ENCODE data around the gene ALPL.

The ALPL gene

DNA sequence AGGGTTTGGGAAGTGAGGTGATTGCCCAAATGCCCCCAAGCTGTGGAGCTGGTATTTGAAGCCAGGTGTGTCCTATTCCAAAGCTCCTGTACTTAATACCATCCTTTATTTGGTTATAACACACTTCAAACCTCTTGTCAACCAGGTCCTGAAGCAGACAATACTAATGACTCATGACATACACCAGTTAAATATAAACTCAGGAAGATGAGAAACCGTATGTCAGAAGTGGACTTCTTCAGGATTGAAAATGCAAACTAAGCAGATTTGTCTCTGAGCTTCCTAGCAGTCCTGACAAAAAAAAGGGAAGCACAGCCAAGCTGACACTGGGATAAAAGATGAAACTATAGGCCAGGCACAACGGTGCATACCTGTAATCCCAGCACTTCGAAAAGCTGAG lies 70.6 kb downstream of the ALPL start:
- TF ChIP-seq EZH2 (IDR thresholded peaks at IDR 0.05; ENCODE audit: borderline replicate concordance, low read length) (no peak), CTCF (IDR thresholded peaks at IDR 0.05; ENCODE audit: low read length) (no peak)
- Histone ChIP-seq H3K36me3 (ENCODE audit: insufficient read depth, low read length) (no peaks in the 10 kb centered on the region), H3K9me2 (ENCODE audit: low read depth, low read length) (no peaks in the 10 kb centered on the region), H3K9ac (ENCODE audit: low read length) (no peak overlapping the region), H3F3A (ENCODE audit: insufficient read depth, low read length) (no peaks in the 10 kb centered on the region), H3K4me1 (ENCODE audit: insufficient read depth, low read length, severe bottlenecking) (no peaks in the 10 kb centered on the region), H3K4me2 (ENCODE audit: low read length) (no peak overlapping the region), H3K79me2 (ENCODE audit: insufficient read depth, low read length) (no peaks in the 10 kb centered on the region), H3K27me3 (ENCODE audit: insufficient read depth, low read length) (0 out of 2 replicates have a peak, but pooled peaks cover 3% of the 10 kb centered on the region), H4K20me1 (ENCODE audit: insufficient read depth, low read length) (no peaks in the 10 kb centered on the region), H2AFZ (ENCODE audit: low read length) (no peak overlapping the region), H3K4me3 (ENCODE audit: low read depth, low read length, poor library complexity, severe bottlenecking) (no peak overlapping the region), H3K9me3 (ENCODE audit: low read length) (no peaks in the 10 kb centered on the region), H3K27ac (ENCODE audit: low read depth, low read length, poor library complexity, severe bottlenecking) (no peak overlapping the region)

DNA sequence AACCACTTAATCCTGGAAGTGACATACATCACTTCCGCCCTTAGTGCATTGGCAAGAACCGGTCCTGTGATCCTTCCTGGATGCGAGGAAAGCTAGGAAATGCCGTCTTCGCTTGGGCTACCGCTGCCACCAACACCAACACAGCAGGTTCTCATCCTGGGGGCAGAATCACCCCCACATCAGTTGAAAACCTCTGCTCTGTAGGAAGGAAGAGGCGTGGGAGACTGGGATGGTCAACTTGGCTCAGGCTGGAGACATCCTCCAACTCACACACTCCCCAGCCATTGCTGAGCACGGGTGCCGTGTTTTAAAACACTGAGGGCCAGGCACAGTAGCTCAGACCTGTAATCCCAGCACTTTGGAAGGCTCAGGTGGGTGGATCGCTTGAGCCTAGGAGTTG lies 74.9 kb downstream of the ALPL start:
- H3K9me3 ChIP-seq (ENCODE audit: low read length): no peaks in the 10 kb centered on the region
- H3K9ac ChIP-seq (ENCODE audit: low read length): no peak overlapping the region
- no peaks in the 10 kb centered on the region for H3K36me3 ChIP-seq (ENCODE audit: insufficient read depth, low read length)
- no peaks in the 10 kb centered on the region for H3K4me1 ChIP-seq (ENCODE audit: insufficient read depth, low read length, severe bottlenecking)
- no peaks in the 10 kb centered on the region for H3K79me2 ChIP-seq (ENCODE audit: insufficient read depth, low read length)
- no peak overlapping the region for H3K4me2 ChIP-seq (ENCODE audit: low read length)
- H3F3A ChIP-seq (ENCODE audit: insufficient read depth, low read length): no peaks in the 10 kb centered on the region
- no peak overlapping the region for H3K27ac ChIP-seq (ENCODE audit: low read depth, low read length, poor library complexity, severe bottlenecking)
- H2AFZ ChIP-seq (ENCODE audit: low read length): no peak overlapping the region
- H3K27me3 ChIP-seq (ENCODE audit: insufficient read depth, low read length): no peaks in the 10 kb centered on the region
- no peaks in the 10 kb centered on the region for H4K20me1 ChIP-seq (ENCODE audit: insufficient read depth, low read length)
- H3K4me3 ChIP-seq (ENCODE audit: low read depth, low read length, poor library complexity, severe bottlenecking): no peak overlapping the region
- H3K9me2 ChIP-seq (ENCODE audit: low read depth, low read length): no peaks in the 10 kb centered on the region
- TF ChIP-seq EZH2 (IDR thresholded peaks at IDR 0.05; ENCODE audit: borderline replicate concordance, low read length): no peak
- TF ChIP-seq CTCF (IDR thresholded peaks at IDR 0.05; ENCODE audit: low read length): no peak

DNA sequence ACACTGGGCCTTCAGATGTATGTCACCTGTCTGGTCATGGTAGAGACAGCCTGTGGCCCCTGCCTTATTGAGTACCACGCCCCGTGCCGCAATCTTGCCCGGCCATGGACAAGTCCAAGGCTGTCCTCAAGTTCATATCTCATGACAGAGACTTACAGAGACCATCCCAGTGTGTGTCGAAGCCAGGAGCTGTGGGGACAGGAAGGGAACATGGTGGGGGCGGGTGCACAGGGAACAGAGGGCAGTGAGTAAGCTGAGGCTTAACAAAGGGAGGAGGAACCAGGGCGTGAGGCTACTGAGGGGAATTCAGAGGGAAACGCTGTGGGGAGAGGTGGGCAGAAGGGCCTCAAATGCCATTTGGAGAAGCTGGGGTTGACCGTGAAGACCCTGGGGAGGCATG lies 75.8 kb downstream of the ALPL start:
- Histone ChIP-seq H4K20me1 (ENCODE audit: insufficient read depth, low read length) (no peaks in the 10 kb centered on the region), H3K27ac (ENCODE audit: low read depth, low read length, poor library complexity, severe bottlenecking) (no peak overlapping the region), H2AFZ (ENCODE audit: low read length) (no peak overlapping the region), H3K27me3 (ENCODE audit: insufficient read depth, low read length) (no peaks in the 10 kb centered on the region), H3K9ac (ENCODE audit: low read length) (no peak overlapping the region), H3K9me3 (ENCODE audit: low read length) (no peaks in the 10 kb centered on the region), H3K4me1 (ENCODE audit: insufficient read depth, low read length, severe bottlenecking) (no peaks in the 10 kb centered on the region), H3K4me3 (ENCODE audit: low read depth, low read length, poor library complexity, severe bottlenecking) (no peak overlapping the region), H3K79me2 (ENCODE audit: insufficient read depth, low read length) (no peaks in the 10 kb centered on the region), H3K4me2 (ENCODE audit: low read length) (no peak overlapping the region), H3K9me2 (ENCODE audit: low read depth, low read length) (no peaks in the 10 kb centered on the region), H3K36me3 (ENCODE audit: insufficient read depth, low read length) (no peaks in the 10 kb centered on the region), H3F3A (ENCODE audit: insufficient read depth, low read length) (no peaks in the 10 kb centered on the region)
- TF ChIP-seq CTCF (IDR thresholded peaks at IDR 0.05; ENCODE audit: low read length): no peak
- TF ChIP-seq EZH2 (IDR thresholded peaks at IDR 0.05; ENCODE audit: borderline replicate concordance, low read length): no peak
